HEK293 (cell line): ENCODE results near the gene TNS1.

Source experiments
- CTCF ChIP-seq: fragments of 450-650 bp; formaldehyde crosslinking; IDR thresholded peaks from 2 replicates; pipeline ENCODE4 v1.5.1; 2016; ENCODE audit warnings: missing biosample characterization, missing genetic modification characterization
- ZNF274 ChIP-seq, 2 experiments: fragments of 200-500 bp in 1 of 2; fragments of 450-650 bp in 1 of 2; sonication (Bioruptor generic) in 1 of 2; formaldehyde crosslinking in 1 of 2; IDR thresholded peaks; 2 replicates each; pipeline versions ENCODE4 v1.5.1 to v1.6.1; 2014 to 2016; ENCODE audit warnings: borderline replicate concordance in 1 of 2, inconsistent platforms in 1 of 2, low read length in 1 of 2, missing biosample characterization in 1 of 2, missing genetic modification characterization in 1 of 2
- ZNF416 ChIP-seq: fragments of 450-650 bp; formaldehyde crosslinking; IDR thresholded peaks from 2 replicates; pipeline ENCODE4 v1.5.1; 2016; ENCODE audit warnings: missing biosample characterization, missing genetic modification characterization
- ZNF585B ChIP-seq: fragments of 450-650 bp; formaldehyde crosslinking; IDR thresholded peaks from 2 replicates; pipeline ENCODE4 v1.5.1; 2016; ENCODE audit warnings: missing biosample characterization, missing genetic modification characterization
- ZSCAN5A ChIP-seq: fragments of 450-650 bp; formaldehyde crosslinking; IDR thresholded peaks from 2 replicates; pipeline ENCODE4 v1.5.1; 2016; ENCODE audit warnings: missing biosample characterization, missing genetic modification characterization

- TF ChIP-seq ZNF274 (IDR thresholded peaks at IDR 0.05; ENCODE audit: low read length), result no peak
- TF ChIP-seq ZNF274 (tag by site-specific recombination; IDR thresholded peaks at IDR 0.05; ENCODE audit: borderline replicate concordance), result no peak
- no peak for TF ChIP-seq ZNF585B (tag by site-specific recombination)
- no peak for TF ChIP-seq CTCF (tag by site-specific recombination)
- TF ChIP-seq ZSCAN5A (tag by site-specific recombination), result no peak
- TF ChIP-seq ZNF416 (tag by site-specific recombination), result no peak
Measured at GRCh38 chr2:217806482-217806765, 196.4 kb downstream of the TNS1 start.
